GM12878 (cell line): Measurements from ENCODE around the gene ASZ1. TPM values are rescaled to one million over a fixed set of nuclear protein-coding genes. Genes with fewer than 3 reads are reported as not detected.

Experiments
- ATAC-seq: fragments of 200-7000 bp; cut with Tn5 transposase; 3 replicates; pipeline ENCODE4 v1.9.1; 2020; ENCODE audit warnings: mild to moderate bottlenecking, moderate library complexity
- BruUV-seq: library from RNA; stranded (reverse); fragments of 400-500 nt; replicated peaks from 2 replicates; lab custom pipeline; 2021; lab: Mats Ljungman, UMichigan
- CTCF ChIA-PET: fragments of 300-600 bp; sonication (Branson Sonifier 250); formaldehyde crosslinking; extraction: SDS; loops from one replicate; lab custom pipeline; 2021; ENCODE audit warnings: inconsistent platforms; lab: Yijun Ruan, JAX
- POLR2A ChIA-PET: fragments of 350-600 bp; formaldehyde crosslinking; extraction: SDS; loops from one replicate; lab custom pipeline; 2021; ENCODE audit warnings: inconsistent platforms; lab: Charles Lee
- RAD21 ChIA-PET: fragments of 300-600 bp; sonication (Branson Sonifier 250); formaldehyde crosslinking; loops from one replicate; lab custom pipeline; 2023; ENCODE audit warnings: antibody characterized with exemption; ENCODE audit not compliant: unreplicated experiment; lab: Charles Lee
- SMC1A ChIA-PET: fragments of 300-600 bp; sonication (Branson Sonifier 250); formaldehyde crosslinking; loops from one replicate; lab custom pipeline; 2023; ENCODE audit not compliant: unreplicated experiment, uncharacterized antibody; lab: Charles Lee
- DNase-seq: peaks from one replicate; pipeline ENCODE4 v3.0.0-alpha.2; 2011; ENCODE audit warnings: low read depth, low spot score
- FAIRE-seq: peaks from 3 replicates; lab custom pipeline; 2011; peaks lifted over from hg19 to GRCh38; lab: Jason Lieb, UNC
- H2AFZ ChIP-seq: 2 replicates; pipeline ENCODE4 v1.6.0; 2011; ENCODE audit warnings: low read depth, low read length, control low read depth; ENCODE audit not compliant: control insufficient read depth
- H3K27ac ChIP-seq: 2 replicates; pipeline ENCODE4 v1.5.1; 2011; ENCODE audit warnings: control low read depth; ENCODE audit not compliant: control insufficient read depth, insufficient read depth
- H3K27me3 ChIP-seq, 2 experiments: replicated peaks in 1 of 2; 2 replicates each; pipeline versions ENCODE4 v1.6.0 to v1.6.1; 2011; ENCODE audit warnings: low read length in 1 of 2; ENCODE audit not compliant: control insufficient read depth in 2 of 2, insufficient read depth in 2 of 2
- H3K36me3 ChIP-seq, 2 experiments: 2 replicates each; pipeline ENCODE4 v1.5.1; 2011; ENCODE audit warnings: low read length in 1 of 2; ENCODE audit not compliant: control insufficient read depth in 2 of 2, insufficient read depth in 2 of 2
- H3K4me1 ChIP-seq: 2 replicates; pipeline ENCODE4 v1.6.1; 2011; ENCODE audit warnings: mild to moderate bottlenecking, low read length, moderate library complexity, mixed read lengths; ENCODE audit not compliant: control insufficient read depth, insufficient read depth
- H3K4me2 ChIP-seq: 2 replicates; pipeline ENCODE4 v1.6.0; 2011; ENCODE audit warnings: control low read depth; ENCODE audit not compliant: control insufficient read depth, insufficient read depth
- H3K4me3 ChIP-seq: fragments of 200-600 bp; sonication (generic); 2 replicates; pipeline ENCODE4 v1.5.1; 2016
- H3K79me2 ChIP-seq: 2 replicates; pipeline ENCODE4 v1.6.0; 2011; ENCODE audit warnings: low read length; ENCODE audit not compliant: control insufficient read depth, insufficient read depth
- H3K9ac ChIP-seq: 2 replicates; pipeline ENCODE4 v1.8.0; 2011; ENCODE audit warnings: low read length, control low read depth, mixed read lengths; ENCODE audit not compliant: control insufficient read depth, insufficient read depth
- H3K9me3 ChIP-seq: replicated peaks from 3 replicates; pipeline ENCODE4 v1.5.1; 2011; ENCODE audit warnings: mild to moderate bottlenecking, low read length; ENCODE audit not compliant: control insufficient read depth, insufficient read depth
- H4K20me1 ChIP-seq: 2 replicates; pipeline ENCODE4 v1.6.0; 2011; ENCODE audit not compliant: control insufficient read depth, insufficient read depth
- ATF2 ChIP-seq: IDR thresholded peaks from 2 replicates; pipeline ENCODE4 v1.6.1; 2012; ENCODE audit warnings: low read length, inconsistent platforms
- ATF7 ChIP-seq: fragments of 450-650 bp; IDR thresholded peaks from 2 replicates; pipeline ENCODE4 v1.6.1; 2016; ENCODE audit warnings: low read depth, mild to moderate bottlenecking
- CBX5 ChIP-seq: sonication (generic); IDR thresholded peaks from 2 replicates; pipeline ENCODE4 v1.6.1; 2016; ENCODE audit warnings: low read depth, moderate library complexity, mild to moderate bottlenecking, inconsistent platforms
- CTCF ChIP-seq, 3 experiments: IDR thresholded peaks in 2 of 3; conservative IDR thresholded peaks in 1 of 3; 2 replicates each; pipeline ENCODE4 v1.5.1; 2011; ENCODE audit warnings: low read depth in 3 of 3, low read length in 3 of 3, mild to moderate bottlenecking in 3 of 3, control low read depth in 2 of 3, moderate library complexity in 2 of 3, inconsistent platforms in 1 of 3, mixed read lengths in 1 of 3; ENCODE audit not compliant: control insufficient read depth in 2 of 3, insufficient read depth in 1 of 3; ENCODE audit errors: extremely low read depth in 1 of 3
- IRF5 ChIP-seq: fragments of 450-650 bp; IDR thresholded peaks from 2 replicates; pipeline ENCODE4 v1.6.1; 2017; ENCODE audit warnings: borderline replicate concordance
- RAD21 ChIP-seq: IDR thresholded peaks from 2 replicates; pipeline ENCODE4 v1.6.1; 2011; ENCODE audit warnings: mild to moderate bottlenecking, low read depth, low read length, moderate library complexity; ENCODE audit not compliant: insufficient read depth
- SMC3 ChIP-seq: IDR thresholded peaks from 2 replicates; pipeline ENCODE4 v1.6.1; 2011; ENCODE audit warnings: low read length, improper control_type of control experiment, borderline replicate concordance
- STAT3 ChIP-seq: IDR thresholded peaks from 2 replicates; pipeline ENCODE4 v1.6.1; 2011; ENCODE audit warnings: low read depth, low read length, improper control_type of control experiment
- WGBS: methylation state at CpG from one replicate; pipeline ENCODE4 v1.1.6; 2016; ENCODE audit warnings: low lambda C conversion rate; ENCODE audit not compliant: insufficient replicate concordance, insufficient coverage; ENCODE audit errors: missing lambda C conversion rate; 5-methylcytosine and 5-hydroxymethylcytosine counted together
- in situ Hi-C: fragments of 300-500 bp; cut with MboI; formaldehyde crosslinking; loops from 9 replicates; pipeline ENCODE4 v1.14.3; 2018; ENCODE audit warnings: mixed read lengths
- intact Hi-C: fragments of 100-400 bp; cut with micrococcal nuclease; formaldehyde crosslinking; loops from one replicate; pipeline ENCODE4 v1.14.2; 2022; ENCODE audit not compliant: unreplicated experiment
- polyA plus RNA-seq, 11 experiments: library from polyadenylated mRNA; depleted of rRNA in 4 of 11; unstranded in 6 of 11; stranded (reverse) in 5 of 11; fragments of >200 nt; fragmentation: Nextera tagmentation in 4 of 11; fragmentation: Illumina TruSeq in 1 of 11; extraction: Ambion mirVana in 4 of 11; extraction: Trizol in 1 of 11; gene quantifications; 1 replicate in 1 of 11; 2 replicates in 10 of 11; pipeline versions ENCODE4 v1.2.1 to v1.2.3, GENCODE V29; 2011 to 2016; ENCODE audit warnings: inconsistent platforms in 2 of 11, missing spikeins in 2 of 11, low read depth in 1 of 11
- total RNA-seq, 4 experiments: library from RNA; depleted of rRNA in 3 of 4; stranded (reverse); fragments of >200 nt in 3 of 4; fragmentation: Illumina TruSeq in 1 of 4; extraction: Trizol in 1 of 4; gene quantifications; 2 replicates each; pipeline versions ENCODE4 v1.2.1 to v1.2.3, GENCODE V29; 2013 to 2021

The ASZ1 gene
- total and polyA plus RNA-seq, 10 of the 15 experiments (the other 5 are each of a cell fraction or from before 2014, with no cell fraction given), result 0.04 to 0.09 (median 0.06) TPM; not detected in 5

GRCh38 chr7:117401293-117402002 is 25.8 kb downstream of the ASZ1 start (continued):
- TF ChIP-seq CTCF (IDR thresholded peaks at IDR 0.05 in 2 of 3, conservative IDR thresholded peaks at IDR 0.05 in 1 of 3; ENCODE audit: control insufficient read depth in 2 of 3, extremely low read depth in 1 of 3, insufficient read depth in 1 of 3, low read depth in 3 of 3, low read length in 3 of 3) (peak in 2 of 3 experiments; percentile 38 to 41; a peak in 3 of 6 replicates), STAT3 (no peak)

- 13% methylated on average over 4 of the region's 4 CpGs for WGBS
- H3K27me3 ChIP-seq, result no peaks in the 10 kb centered on the region
- ChIA-PET CTCF (interaction anchor here (0.6 to 7.1 kb wide), 48 partner anchors 8 to 1671 kb away, joined by 3 to 127 read pairs (median 4); partner anchors contain the start of gene CFTR), POLR2A (no interaction called here), SMC1A (interaction anchor here (0.6 to 5.2 kb wide), 34 partner anchors 12 to 1071 kb away, joined by 3 to 113 read pairs (median 4); partner anchors contain the start of gene CFTR), RAD21 (interaction anchor here (0.8 to 4.9 kb wide), 25 partner anchors 11 to 755 kb away, joined by 3 to 89 read pairs (median 4); no protein-coding TSS in a partner anchor)
- in situ Hi-C loops, result loop anchor here (5.0 kb wide), 1 partner anchor 322 kb away; no protein-coding TSS in a partner anchor
- H3K9ac ChIP-seq, result no peak overlapping the region
- H3K4me3 ChIP-seq, result no peak overlapping the region
- no TSS peak for BruUV-seq
- FAIRE-seq (no peak), ATAC-seq (peak; percentile 67), DNase-seq (no peak)
- H3K4me1 ChIP-seq, result no peaks in the 10 kb centered on the region
- no peak overlapping the region for H3K27ac ChIP-seq
- H4K20me1 ChIP-seq, result no peaks in the 10 kb centered on the region
- no peaks in the 10 kb centered on the region for H3K9me3 ChIP-seq
- no peaks in the 10 kb centered on the region for H3K79me2 ChIP-seq
- no peaks in the 10 kb centered on the region for H3K36me3 ChIP-seq
- no peak overlapping the region for H2AFZ ChIP-seq
- H3K4me2 ChIP-seq, result no peak overlapping the region
- intact Hi-C loops, result loop anchor here (1.0 to 5.0 kb wide), 4 partner anchors 57 to 752 kb away; no protein-coding TSS in a partner anchor
- peak; percentile 72; the same call in 1 of the 2 replicates for TF ChIP-seq SMC3
- TF ChIP-seq RAD21, result peak; percentile 71
- TF ChIP-seq CTCF (IDR thresholded peaks at IDR 0.05 in 2 of 3, conservative IDR thresholded peaks at IDR 0.05 in 1 of 3; ENCODE audit: control insufficient read depth in 2 of 3, extremely low read depth in 1 of 3, insufficient read depth in 1 of 3, low read depth in 3 of 3, low read length in 3 of 3), result peak; percentile 11 to 63 (median 35); a peak in 3 of 6 replicates
- no peak for TF ChIP-seq IRF5
- TF ChIP-seq ATF2, result no peak
- no peak for TF ChIP-seq CBX5
- peak; percentile 29; the same call in 1 of the 2 replicates for TF ChIP-seq ATF7
These were observed 27.4 kb downstream of the ASZ1 start for GRCh38 chr7:117399820-117400422.
